Adrenal gland (tissue), 12 donors: ENCODE data around the gene INPP4A. TPM values are rescaled to one million over a fixed set of nuclear protein-coding genes. Genes with fewer than 3 reads are reported as not detected.

Experiments used
- DNase-seq, 7 donors: peaks; one replicate each; pipeline ENCODE4 v3.0.0-alpha.2; 2019 to 2020
- H3K27ac ChIP-seq, 5 donors: fragments of 200-600 bp; sonication (generic) in 4 of 5; 1 replicate in 3 of 5; 2 replicates in 2 of 5; pipeline versions ENCODE4 v1.5.1 to v1.8.0; 2016 to 2020; ENCODE audit warnings: mild to moderate bottlenecking in 1 of 5
- H3K27me3 ChIP-seq: fragments of 200-600 bp; 2 replicates; pipeline ENCODE4 v1.8.0; 2021
- H3K36me3 ChIP-seq, 2 donors: fragments of 200-600 bp; replicated peaks in 1 of 2; 1 replicate in 1 of 2; 2 replicates in 1 of 2; pipeline versions ENCODE4 v1.5.1 to v1.8.0; 2018 to 2022
- H3K4me1 ChIP-seq, 2 donors: fragments of 200-600 bp; replicated peaks in 1 of 2; 1 replicate in 1 of 2; 2 replicates in 1 of 2; pipeline versions ENCODE4 v1.5.1 to v1.8.0; 2018 to 2021
- H3K4me3 ChIP-seq, 4 donors: fragments of 200-600 bp; sonication (generic) in 3 of 4; one replicate each; pipeline ENCODE4 v1.5.1; 2016 to 2018
- H3K9me3 ChIP-seq, 3 donors: fragments of 200-600 bp; sonication (generic) in 1 of 3; replicated peaks in 1 of 3; 1 replicate in 2 of 3; 2 replicates in 1 of 3; pipeline versions ENCODE4 v1.5.1 to v1.8.0; 2016 to 2021
- POLR2A ChIP-seq, 2 donors: fragments of 450-650 bp; IDR thresholded peaks; one replicate each; pipeline ENCODE4 v1.6.1; 2017; ENCODE audit warnings: antibody characterized with exemption in 2 of 2, mild to moderate bottlenecking in 2 of 2, moderate library complexity in 1 of 2
- WGBS, 4 donors: extraction: QIAGEN DNeasy Blood & Tissue Kit in 2 of 4; methylation state at CpG; one replicate each; pipeline versions ENCODE4 v1.1.5 to v1.1.7; 2013 to 2017; 5-methylcytosine and 5-hydroxymethylcytosine counted together
- intact Hi-C, 2 donors: fragments of 100-400 bp; cut with DNase I; formaldehyde crosslinking; loops; one replicate each; pipeline versions ENCODE4 v1.14.1 to v1.15.0; 2022 to 2023
- polyA plus RNA-seq, 3 donors: library from polyadenylated mRNA; stranded (reverse); fragments of 200-250 nt in 2 of 3; fragments of 350-450 nt in 1 of 3; fragmentation: Illumina TruSeq in 1 of 3; extraction: RNeasy Lipid Tissue Mini Kit (QIAGEN cat#74804) in 1 of 3; gene quantifications; one replicate each; pipeline ENCODE4 v1.2.3, GENCODE V29; 2013 to 2014
- total RNA-seq, 9 donors: library from RNA; depleted of rRNA in 4 of 9; stranded (reverse); fragments of >200 nt in 4 of 9; fragments of 120-200 nt in 1 of 9; fragmentation: NEBNext Ultra II Directional in 1 of 9; extraction: Animal tissue kit (Norgen Biotek cat#: 25700) in 1 of 9; gene quantifications; one replicate each; pipeline versions ENCODE4 v1.1.0 to v1.2.4, GENCODE V29; 2013 to 2023
- TF ChIP-seq, protein P1 (sequence below), 6 experiments: fragments of 450-650 bp in 4 of 6; fragments of 200-600 bp in 2 of 6; sonication (generic) in 1 of 6; IDR thresholded peaks; 1 replicate in 5 of 6; 2 replicates in 1 of 6; pipeline versions ENCODE4 v1.5.1 to v1.8.0; 2016 to 2021; ENCODE audit warnings: antibody characterized with exemption in 6 of 6, mild to moderate bottlenecking in 2 of 6, moderate library complexity in 1 of 6
- donor health status: healthy with polysubstance abuse.
- donor health status: Bipolar disorder and iron deficiency.
- donor health status: DM: yes; HTN: yes; CAD: no.
- donor health status: DM: no; HTN: no; CAD: no.
- donor health status: DM: no; HTN: no; CAD: no.
- donor health status: DM: yes; HTN: yes; CAD: no.

The INPP4A gene
- total and polyA plus RNA-seq, 12 donors = 8.8 to 40.5 (median 27.3) TPM

DNA sequence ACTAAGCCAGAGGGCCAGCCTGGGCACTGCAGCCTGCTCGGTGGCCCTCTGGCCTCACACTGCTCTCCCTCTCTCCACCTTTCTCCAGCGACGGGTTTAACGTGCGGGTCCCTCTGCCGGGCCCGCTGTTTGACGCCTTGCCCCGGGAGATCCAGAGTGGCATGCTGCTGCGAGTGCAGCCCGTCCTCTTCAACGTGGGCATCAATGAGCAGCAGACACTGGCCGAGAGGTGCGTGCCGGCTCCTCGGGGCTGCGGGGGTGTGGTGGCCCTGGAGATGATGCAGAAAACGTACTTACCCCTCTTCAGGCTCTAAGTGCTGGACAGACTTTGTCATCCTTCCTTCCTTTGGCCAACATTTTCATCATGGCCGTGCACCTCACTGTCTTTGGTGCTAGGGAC is 121.3 kb downstream of the INPP4A start:
- no peak for DNase-seq
- Histone ChIP-seq H3K4me3 (no peak overlapping the region), H3K27me3 (no peaks in the 10 kb centered on the region), H3K27ac (peak overlapping the region in 3 of 5 donors; percentile 46 to 56 (median 52)), H3K4me1 (peaks cover 22 to 24% of the 10 kb centered on the region in 2 donors), H3K36me3 (peaks cover 0 to 74% of the 10 kb centered on the region in 2 donors), H3K9me3 (no peaks in the 10 kb centered on the region)
- no peak for TF ChIP-seq POLR2A (IDR thresholded peaks at IDR 0.05)
- TF ChIP-seq, protein P1, sequence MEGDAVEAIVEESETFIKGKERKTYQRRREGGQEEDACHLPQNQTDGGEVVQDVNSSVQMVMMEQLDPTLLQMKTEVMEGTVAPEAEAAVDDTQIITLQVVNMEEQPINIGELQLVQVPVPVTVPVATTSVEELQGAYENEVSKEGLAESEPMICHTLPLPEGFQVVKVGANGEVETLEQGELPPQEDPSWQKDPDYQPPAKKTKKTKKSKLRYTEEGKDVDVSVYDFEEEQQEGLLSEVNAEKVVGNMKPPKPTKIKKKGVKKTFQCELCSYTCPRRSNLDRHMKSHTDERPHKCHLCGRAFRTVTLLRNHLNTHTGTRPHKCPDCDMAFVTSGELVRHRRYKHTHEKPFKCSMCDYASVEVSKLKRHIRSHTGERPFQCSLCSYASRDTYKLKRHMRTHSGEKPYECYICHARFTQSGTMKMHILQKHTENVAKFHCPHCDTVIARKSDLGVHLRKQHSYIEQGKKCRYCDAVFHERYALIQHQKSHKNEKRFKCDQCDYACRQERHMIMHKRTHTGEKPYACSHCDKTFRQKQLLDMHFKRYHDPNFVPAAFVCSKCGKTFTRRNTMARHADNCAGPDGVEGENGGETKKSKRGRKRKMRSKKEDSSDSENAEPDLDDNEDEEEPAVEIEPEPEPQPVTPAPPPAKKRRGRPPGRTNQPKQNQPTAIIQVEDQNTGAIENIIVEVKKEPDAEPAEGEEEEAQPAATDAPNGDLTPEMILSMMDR (IDR thresholded peaks at IDR 0.05) = no peak
- intact Hi-C loops = loop anchor here in 1 of 2 donors (10.0 kb wide), 1 partner anchor 151 kb away; no protein-coding TSS in a partner anchor
- WGBS, 4 donors = 93 to 97% (median 95%) methylated on average over 17 to 19 of the region's 19 CpGs

DNA sequence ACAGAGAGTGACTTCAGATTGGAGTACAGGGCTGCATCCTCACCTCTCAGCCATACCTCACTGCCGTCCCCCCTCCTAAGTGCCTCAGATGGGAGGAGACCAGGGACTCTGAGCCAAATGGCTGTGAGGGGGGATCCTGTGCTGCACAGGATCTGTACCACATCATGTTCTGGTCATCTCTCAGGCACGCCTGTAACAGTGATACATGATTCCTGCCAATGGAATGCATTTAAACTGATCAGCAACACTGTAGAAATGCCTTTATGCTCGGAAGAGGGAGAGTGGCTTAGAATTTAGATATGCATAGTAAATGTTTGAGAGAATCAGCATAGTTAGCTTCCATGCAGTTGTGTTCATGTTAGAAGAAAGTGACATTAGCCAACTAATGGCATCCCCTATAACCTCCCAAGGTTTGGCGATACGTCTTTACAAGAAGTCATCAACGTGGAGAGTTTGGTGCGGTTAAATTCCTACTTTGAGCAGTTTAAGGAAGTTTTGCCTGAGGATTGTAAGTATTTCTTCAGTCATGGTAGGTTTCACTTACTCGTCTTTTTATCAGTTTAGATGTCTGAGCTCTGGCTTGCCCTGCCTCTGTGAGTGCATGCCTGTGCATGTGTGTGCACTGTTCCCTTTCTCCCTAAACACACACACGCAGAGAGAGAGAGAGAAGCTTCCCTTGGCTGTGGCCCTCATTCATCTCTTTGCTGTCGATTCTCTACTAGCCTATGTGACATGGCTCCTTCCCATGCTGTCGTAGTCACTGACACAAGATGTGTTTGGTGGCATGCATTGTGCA is 123.7 kb downstream of the INPP4A start:
- peaks cover 7 to 9% of the 10 kb centered on the region in 2 donors for H3K4me1 ChIP-seq
- WGBS, 4 donors = 94 to 96% (median 95%) methylated on average over 11 of the region's 11 CpGs
- intact Hi-C loops = loop anchor here in 1 of 2 donors (10.0 kb wide), 1 partner anchor 154 kb away; no protein-coding TSS in a partner anchor
- TF ChIP-seq, protein P1 (IDR thresholded peaks at IDR 0.05) = no peak
- TF ChIP-seq POLR2A (IDR thresholded peaks at IDR 0.05) = no peak
- no peaks in the 10 kb centered on the region for H3K9me3 ChIP-seq
- DNase-seq = no peak
- H3K27me3 ChIP-seq = no peaks in the 10 kb centered on the region
- H3K36me3 ChIP-seq = peaks cover 0 to 84% of the 10 kb centered on the region in 2 donors
- no peak overlapping the region for H3K27ac ChIP-seq
- H3K4me3 ChIP-seq = no peak overlapping the region

DNA sequence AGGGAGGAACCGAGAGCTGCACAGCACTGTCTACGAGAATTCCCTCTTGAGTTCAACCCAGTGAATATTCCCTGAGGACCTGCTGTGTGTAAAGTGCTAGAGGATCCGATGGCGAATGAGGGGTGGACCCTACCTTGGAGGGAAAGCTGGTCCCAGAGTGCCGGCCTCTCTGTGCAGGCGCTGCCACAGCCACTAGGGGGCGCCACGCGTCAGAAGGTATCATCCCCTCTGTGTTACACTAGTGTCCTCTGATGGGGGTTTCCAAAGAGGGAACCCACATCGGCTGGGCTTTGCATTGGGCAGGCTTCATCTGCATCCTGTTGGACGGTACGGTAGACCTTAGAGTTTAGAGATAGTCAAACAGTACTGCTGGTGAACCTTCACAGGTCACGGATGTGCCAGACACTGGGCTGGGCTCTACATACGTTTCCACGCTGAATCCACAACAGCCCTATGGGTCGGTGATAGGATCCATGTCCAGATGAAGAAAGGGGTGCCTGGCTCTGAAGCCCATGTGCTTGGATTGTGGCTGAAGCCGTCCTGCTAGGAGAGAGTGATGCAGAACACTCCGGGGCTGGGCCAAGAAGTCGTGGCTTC is 124.6 kb downstream of the INPP4A start:
- peaks cover 0 to 84% of the 10 kb centered on the region in 2 donors for H3K36me3 ChIP-seq
- H3K9me3 ChIP-seq = no peaks in the 10 kb centered on the region
- TF ChIP-seq, protein P1 (IDR thresholded peaks at IDR 0.05) = peak; percentile 45 to 75 (median 64)
- TF ChIP-seq POLR2A (IDR thresholded peaks at IDR 0.05) = no peak
- H3K27ac ChIP-seq = no peak overlapping the region
- no peaks in the 10 kb centered on the region for H3K27me3 ChIP-seq
- H3K4me1 ChIP-seq = peaks cover 7 to 9% of the 10 kb centered on the region in 2 donors
- H3K4me3 ChIP-seq = no peak overlapping the region
- WGBS, 4 donors = 71 to 91% (median 74%) methylated on average over 11 to 19 of the region's 19 CpGs
- intact Hi-C loops = loop anchor here in 1 of 2 donors (10.0 kb wide), 1 partner anchor 154 kb away; no protein-coding TSS in a partner anchor
- DNase-seq = peak in 6 of 7 donors; percentile 30 to 65 (median 49)

DNA sequence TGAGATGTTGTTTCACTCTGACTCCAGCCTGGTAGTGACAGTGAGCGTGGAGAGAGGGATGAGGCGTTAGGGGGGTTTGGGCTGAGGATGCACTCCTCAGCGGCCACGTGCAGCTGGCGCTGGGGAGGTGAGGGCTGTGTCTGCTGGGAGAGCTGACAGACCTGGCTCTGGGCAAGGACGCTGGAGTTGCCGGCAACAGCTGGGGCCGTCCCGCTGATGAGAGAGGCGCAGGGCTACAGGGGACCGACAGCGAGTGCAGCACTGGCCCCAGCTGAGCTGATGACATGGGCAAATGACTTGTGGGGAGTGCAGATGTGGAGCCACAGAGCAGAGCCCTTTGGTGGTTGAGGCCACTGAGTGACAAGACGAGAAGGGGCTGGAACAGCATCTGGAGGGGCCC is 125.3 kb downstream of the INPP4A start:
- Histone ChIP-seq H3K27me3 (no peaks in the 10 kb centered on the region), H3K4me1 (peaks cover 7 to 9% of the 10 kb centered on the region in 2 donors), H3K36me3 (peaks cover 0 to 83% of the 10 kb centered on the region in 2 donors), H3K4me3 (no peak overlapping the region), H3K27ac (no peak overlapping the region), H3K9me3 (no peaks in the 10 kb centered on the region)
- TF ChIP-seq, protein P1 (IDR thresholded peaks at IDR 0.05) = no peak
- TF ChIP-seq POLR2A (IDR thresholded peaks at IDR 0.05) = no peak
- 93 to 100% (median 96%) methylated on average over 9 to 13 of the region's 13 CpGs for WGBS, 4 donors
- intact Hi-C loops = loop anchor here in 1 of 2 donors (10.0 kb wide), 1 partner anchor 155 kb away; no protein-coding TSS in a partner anchor
- no peak for DNase-seq
